IMR-90 (cell line): ENCODE data around the gene CROCC2. TPM values are rescaled to one million over a fixed set of nuclear protein-coding genes. Genes with fewer than 3 reads are reported as not detected.

Experiments
- ATAC-seq: fragments of 200-7000 bp; cut with Tn5 transposase; 2 replicates; pipeline ENCODE4 v1.9.1; 2020; ENCODE audit warnings: low read depth, mild to moderate bottlenecking, moderate library complexity
- BruUV-seq: library from RNA; stranded (reverse); fragments of 400-500 nt; replicated peaks from 2 replicates; lab custom pipeline; 2021; lab: Mats Ljungman, UMichigan
- CTCF ChIA-PET: fragments of 300-600 bp; formaldehyde crosslinking; extraction: SDS; loops from one replicate; lab custom pipeline; 2021; ENCODE audit warnings: antibody characterized with exemption; lab: Yijun Ruan, JAX
- POLR2A ChIA-PET: fragments of 300-600 bp; sonication (Branson Sonifier 250); formaldehyde crosslinking; loops from one replicate; lab custom pipeline; 2022; ENCODE audit warnings: antibody characterized with exemption; ENCODE audit not compliant: unreplicated experiment; lab: Charles Lee
- DNase-seq: peaks from one replicate; pipeline ENCODE4 v3.0.0; 2013
- H2AFZ ChIP-seq: replicated peaks from 2 replicates; pipeline ENCODE3; 2013; ENCODE audit warnings: low read length, mild to moderate bottlenecking; ENCODE audit not compliant: poor library complexity
- H2AK5ac ChIP-seq: 2 replicates; pipeline ENCODE4 v1.6.1; 2013; ENCODE audit warnings: low read depth, low read length, inconsistent platforms
- H2AK9ac ChIP-seq: replicated peaks from 2 replicates; pipeline ENCODE3; 2013; ENCODE audit warnings: mild to moderate bottlenecking, low read depth, low read length, moderate library complexity; ENCODE audit not compliant: poor library complexity
- H2BK120ac ChIP-seq: 2 replicates; pipeline ENCODE4 v1.6.1; 2013; ENCODE audit warnings: low read depth, low read length, inconsistent platforms
- H2BK15ac ChIP-seq: 3 replicates; pipeline ENCODE4 v1.6.1; 2013; ENCODE audit warnings: low read depth, low read length, inconsistent platforms
- H2BK20ac ChIP-seq: 2 replicates; pipeline ENCODE4 v1.6.1; 2013; ENCODE audit warnings: low read depth, mild to moderate bottlenecking, inconsistent platforms, low read length, moderate library complexity
- H2BK5ac ChIP-seq: 2 replicates; pipeline ENCODE4 v1.6.1; 2013; ENCODE audit warnings: mild to moderate bottlenecking, low read depth, low read length, inconsistent platforms; ENCODE audit not compliant: poor library complexity, severe bottlenecking
- H3K14ac ChIP-seq: replicated peaks from 2 replicates; pipeline ENCODE4 v1.6.1; 2013; ENCODE audit warnings: low read depth, low read length, inconsistent platforms
- H3K18ac ChIP-seq: 2 replicates; pipeline ENCODE4 v1.6.1; 2013; ENCODE audit warnings: low read depth, low read length, control low read depth
- H3K23ac ChIP-seq: 2 replicates; pipeline ENCODE4 v1.6.1; 2013; ENCODE audit warnings: low read depth, low read length, inconsistent platforms
- H3K27ac ChIP-seq: 2 replicates; pipeline ENCODE4 v1.5.1; 2013; ENCODE audit warnings: mild to moderate bottlenecking, control low read depth, low read length; ENCODE audit not compliant: insufficient read depth
- H3K27me3 ChIP-seq: 2 replicates; pipeline ENCODE4 v1.6.1; 2013; ENCODE audit warnings: low read length; ENCODE audit not compliant: control insufficient read depth, insufficient read depth
- H3K36me3 ChIP-seq: 2 replicates; pipeline ENCODE4 v1.6.1; 2013; ENCODE audit warnings: low read length, mixed read lengths; ENCODE audit not compliant: control insufficient read depth, insufficient read depth
- H3K4ac ChIP-seq: 2 replicates; pipeline ENCODE4 v1.6.1; 2013; ENCODE audit warnings: low read depth, low read length, inconsistent platforms
- H3K4me1 ChIP-seq: 2 replicates; pipeline ENCODE4 v1.6.1; 2013; ENCODE audit warnings: low read length, mixed read lengths; ENCODE audit not compliant: control insufficient read depth, insufficient read depth
- H3K4me2 ChIP-seq: 2 replicates; pipeline ENCODE4 v1.6.1; 2013; ENCODE audit warnings: low read depth, mild to moderate bottlenecking, control low read depth, low read length, moderate library complexity
- H3K4me3 ChIP-seq: 2 replicates; pipeline ENCODE4 v1.5.1; 2013; ENCODE audit warnings: low read depth, mild to moderate bottlenecking, control low read depth, low read length, moderate library complexity; ENCODE audit not compliant: insufficient read depth
- H3K56ac ChIP-seq: 2 replicates; pipeline ENCODE4 v1.6.1; 2013; ENCODE audit warnings: low read length, inconsistent platforms; ENCODE audit not compliant: insufficient read depth; ENCODE audit errors: extremely low read depth
- H3K79me1 ChIP-seq, 2 experiments: 2 replicates each; pipeline ENCODE4 v1.6.1; 2013; ENCODE audit warnings: low read length in 2 of 2, inconsistent platforms in 1 of 2, low read depth in 1 of 2
- H3K9ac ChIP-seq: 2 replicates; pipeline ENCODE4 v1.6.1; 2013; ENCODE audit warnings: low read depth, low read length, control low read depth
- H3K9me1 ChIP-seq: 2 replicates; pipeline ENCODE4 v1.6.1; 2013; ENCODE audit warnings: low read length, inconsistent platforms; ENCODE audit not compliant: insufficient read depth
- H3K9me3 ChIP-seq: 2 replicates; pipeline ENCODE4 v1.6.1; 2013; ENCODE audit warnings: low read length; ENCODE audit not compliant: control insufficient read depth, insufficient read depth
- H4K20me1 ChIP-seq: 2 replicates; pipeline ENCODE4 v1.6.1; 2013; ENCODE audit warnings: low read length, inconsistent platforms; ENCODE audit not compliant: insufficient read depth
- H4K5ac ChIP-seq: 2 replicates; pipeline ENCODE4 v1.6.1; 2013; ENCODE audit warnings: mild to moderate bottlenecking, low read depth, low read length, control low read depth
- H4K8ac ChIP-seq, 2 experiments: 2 replicates each; pipeline ENCODE4 v1.6.1; 2013; ENCODE audit warnings: low read depth in 2 of 2, low read length in 2 of 2, control low read depth in 1 of 2, inconsistent platforms in 1 of 2
- H4K91ac ChIP-seq: 2 replicates; pipeline ENCODE4 v1.6.1; 2013; ENCODE audit warnings: low read depth, low read length, inconsistent platforms; ENCODE audit not compliant: insufficient read depth
- CHD1 ChIP-seq: IDR thresholded peaks from 2 replicates; pipeline ENCODE4 v1.6.1; 2012; ENCODE audit warnings: low read depth, low read length, improper control_type of control experiment
- MAFK ChIP-seq: IDR thresholded peaks from 2 replicates; pipeline ENCODE4 v1.6.1; 2012; ENCODE audit warnings: low read depth, low read length, improper control_type of control experiment
- NFE2L2 ChIP-seq: fragments of 150-350 bp; IDR thresholded peaks from 2 replicates; pipeline ENCODE4 v1.6.1; 2016; ENCODE audit warnings: low read depth, mild to moderate bottlenecking, low read length
- RAD21 ChIP-seq: IDR thresholded peaks from 2 replicates; pipeline ENCODE4 v1.6.1; 2012; ENCODE audit warnings: low read length, improper control_type of control experiment
- WGBS, 2 experiments: methylation state at CpG; one replicate each; pipeline versions ENCODE4 v1.1.5 to v1.1.7; 2013; ENCODE audit warnings: missing lambda C conversion rate in 2 of 2; ENCODE audit not compliant: insufficient read length in 1 of 2; ENCODE audit errors: extremely low coverage in 2 of 2; 5-methylcytosine and 5-hydroxymethylcytosine counted together
- dilution Hi-C: fragments of 300-500 bp; cut with HindIII; formaldehyde crosslinking; loops from one replicate; pipeline ENCODE4 v1.14.3; 2018; ENCODE audit warnings: low sequenced_read_pairs; ENCODE audit not compliant: unreplicated experiment
- in situ Hi-C: fragments of 300-500 bp; cut with MboI; formaldehyde crosslinking; loops from 3 replicates; pipeline ENCODE4 v1.14.3; 2019; ENCODE audit warnings: low sequenced_read_pairs, inconsistent platforms, mixed read lengths
- intact Hi-C: fragments of 100-400 bp; cut with micrococcal nuclease; formaldehyde crosslinking; loops from 2 replicates; pipeline ENCODE4 v1.10.0; 2022
- polyA plus RNA-seq, 3 experiments: library from polyadenylated mRNA; depleted of rRNA; stranded (reverse); fragments of >200 nt; gene quantifications; 2 replicates each; pipeline ENCODE4 v1.2.3, GENCODE V29; 2012; ENCODE audit warnings: low replicate concordance in 1 of 3
- total RNA-seq: library from RNA; depleted of rRNA; stranded (reverse); fragments of >200 nt; gene quantifications from 2 replicates; pipeline ENCODE4 v1.2.3, GENCODE V29; 2012
- TF ChIP-seq, protein P1 (sequence below): fragments of 150-350 bp; IDR thresholded peaks from 2 replicates; pipeline ENCODE4 v1.6.1; 2016; ENCODE audit warnings: low read depth, mild to moderate bottlenecking, low read length, moderate library complexity, borderline replicate concordance

CROCC2 gene
- total and polyA plus RNA-seq, 2 of the 4 experiments (the other 2 are of a cell fraction), result not detected

GRCh38 chr2:240985881-240986786, 80.0 kb downstream of the CROCC2 start:
- BruUV-seq, result no TSS peak
- peak overlapping the region; percentile 34; the same call in 1 of the 2 replicates for H3K27ac ChIP-seq
- no peaks in the 10 kb centered on the region for H4K20me1 ChIP-seq
- dilution Hi-C loops (no loop called here), intact Hi-C loops (no loop called here), in situ Hi-C loops (loop anchor here (5.0 kb wide), 1 partner anchor 69 kb away; no protein-coding TSS in a partner anchor)
- H3K9me3 ChIP-seq, result peaks cover 11% of the 10 kb centered on the region
- ATAC-seq (no peak), DNase-seq (no peak)
- H3K4me1 ChIP-seq, result peaks cover 15% of the 10 kb centered on the region
- H3K27me3 ChIP-seq, result peaks cover 7% of the 10 kb centered on the region; the same call in 1 of the 2 replicates
- no peak overlapping the region for H4K8ac ChIP-seq
- no peak overlapping the region for H2BK15ac ChIP-seq
- no peak overlapping the region for H3K4me3 ChIP-seq
- no peak overlapping the region for H3K9ac ChIP-seq
- peak overlapping the region; percentile 67; the same call in 1 of the 2 replicates for H4K91ac ChIP-seq
- no peaks in the 10 kb centered on the region for H3K9me1 ChIP-seq
- TF ChIP-seq, protein P1, sequence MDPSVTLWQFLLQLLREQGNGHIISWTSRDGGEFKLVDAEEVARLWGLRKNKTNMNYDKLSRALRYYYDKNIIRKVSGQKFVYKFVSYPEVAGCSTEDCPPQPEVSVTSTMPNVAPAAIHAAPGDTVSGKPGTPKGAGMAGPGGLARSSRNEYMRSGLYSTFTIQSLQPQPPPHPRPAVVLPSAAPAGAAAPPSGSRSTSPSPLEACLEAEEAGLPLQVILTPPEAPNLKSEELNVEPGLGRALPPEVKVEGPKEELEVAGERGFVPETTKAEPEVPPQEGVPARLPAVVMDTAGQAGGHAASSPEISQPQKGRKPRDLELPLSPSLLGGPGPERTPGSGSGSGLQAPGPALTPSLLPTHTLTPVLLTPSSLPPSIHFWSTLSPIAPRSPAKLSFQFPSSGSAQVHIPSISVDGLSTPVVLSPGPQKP, result no peak
- TF ChIP-seq NFE2L2 (no peak), CHD1 (no peak), MAFK (no peak), RAD21 (no peak)
- H3K4ac ChIP-seq, result peak overlapping the region; percentile 72
- no peak overlapping the region for H3K56ac ChIP-seq
- peak overlapping the region; percentile 26; the same call in 1 of the 2 replicates for H3K18ac ChIP-seq
- peak overlapping the region; percentile 5; the same call in 1 of the 2 replicates for H4K5ac ChIP-seq
- no peak overlapping the region for H3K14ac ChIP-seq
- no peak overlapping the region for H3K4me2 ChIP-seq
- peak overlapping the region; percentile 0 for H2BK20ac ChIP-seq
- H3K79me1 ChIP-seq, result no peaks in the 10 kb centered on the region
- no peak overlapping the region for H2BK5ac ChIP-seq
- no peak overlapping the region for H3K23ac ChIP-seq
- H2AK5ac ChIP-seq, result peak overlapping the region; percentile 36; the same call in 1 of the 2 replicates
- 100% methylated on average over 3 of the region's 20 CpGs; no CpG with 5 or more reads in 1 of the 2 experiments for WGBS, 2 experiments
- ChIA-PET CTCF (no interaction called here), POLR2A (no interaction called here)
- H2AFZ ChIP-seq, result no peak overlapping the region
- no peaks in the 10 kb centered on the region for H3K36me3 ChIP-seq
- H2AK9ac ChIP-seq, result no peak overlapping the region
- H2BK120ac ChIP-seq, result peak overlapping the region; percentile 67
